ENCODE results near the gene PPIE. TPM values are rescaled to one million over a fixed set of nuclear protein-coding genes. Genes with fewer than 3 reads are reported as not detected.
"Not testable (repeated sequence)": the region's sequence is repeated elsewhere in the genome, so short reads cannot be mapped to it uniquely, and the experiment has no call there.

Gene PPIE
- total and polyA plus RNA-seq, 2 of the 4 experiments (the other 2 are of a cell fraction), result 40.9 to 68.1 TPM

DNA sequence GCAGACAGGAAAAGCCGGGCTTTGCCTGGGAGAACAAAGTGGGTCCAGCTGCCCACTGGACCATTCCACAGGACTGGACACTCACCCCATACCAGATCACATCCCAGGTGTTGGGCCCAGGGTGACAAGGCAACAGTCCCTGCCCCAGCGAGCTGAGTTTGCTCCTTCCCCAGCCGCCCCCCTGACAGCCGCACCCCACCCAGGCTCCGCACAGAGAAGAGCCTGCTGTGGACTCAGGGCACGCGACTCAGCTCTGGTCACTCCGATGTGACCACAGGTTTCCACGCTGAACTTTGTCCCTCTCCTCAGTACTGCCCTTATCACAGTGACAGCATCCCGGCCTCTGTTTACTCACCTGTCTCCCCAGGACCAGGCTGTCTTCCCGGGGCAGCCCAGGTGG lies 48.8 kb downstream of the PPIE start:
- TF ChIP-seq FOS (IDR thresholded peaks at IDR 0.05; ENCODE audit: low read depth, low read length), result no peak
- no peak for TF ChIP-seq RFX5 (IDR thresholded peaks at IDR 0.05; ENCODE audit: low read depth, low read length)
- TF ChIP-seq MAFK (IDR thresholded peaks at IDR 0.05; ENCODE audit: low read depth, low read length), result no peak
- TF ChIP-seq, protein P1, sequence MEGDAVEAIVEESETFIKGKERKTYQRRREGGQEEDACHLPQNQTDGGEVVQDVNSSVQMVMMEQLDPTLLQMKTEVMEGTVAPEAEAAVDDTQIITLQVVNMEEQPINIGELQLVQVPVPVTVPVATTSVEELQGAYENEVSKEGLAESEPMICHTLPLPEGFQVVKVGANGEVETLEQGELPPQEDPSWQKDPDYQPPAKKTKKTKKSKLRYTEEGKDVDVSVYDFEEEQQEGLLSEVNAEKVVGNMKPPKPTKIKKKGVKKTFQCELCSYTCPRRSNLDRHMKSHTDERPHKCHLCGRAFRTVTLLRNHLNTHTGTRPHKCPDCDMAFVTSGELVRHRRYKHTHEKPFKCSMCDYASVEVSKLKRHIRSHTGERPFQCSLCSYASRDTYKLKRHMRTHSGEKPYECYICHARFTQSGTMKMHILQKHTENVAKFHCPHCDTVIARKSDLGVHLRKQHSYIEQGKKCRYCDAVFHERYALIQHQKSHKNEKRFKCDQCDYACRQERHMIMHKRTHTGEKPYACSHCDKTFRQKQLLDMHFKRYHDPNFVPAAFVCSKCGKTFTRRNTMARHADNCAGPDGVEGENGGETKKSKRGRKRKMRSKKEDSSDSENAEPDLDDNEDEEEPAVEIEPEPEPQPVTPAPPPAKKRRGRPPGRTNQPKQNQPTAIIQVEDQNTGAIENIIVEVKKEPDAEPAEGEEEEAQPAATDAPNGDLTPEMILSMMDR (conservative IDR thresholded peaks at IDR 0.05; ENCODE audit: low read depth, low read length), result no peak
- TF ChIP-seq MXI1 (IDR thresholded peaks at IDR 0.05; ENCODE audit: borderline replicate concordance, low read depth, low read length), result no peak
- no peak for TF ChIP-seq RAD21 (IDR thresholded peaks at IDR 0.05; ENCODE audit: low read length)
- no peak for TF ChIP-seq RCOR1 (IDR thresholded peaks at IDR 0.05; ENCODE audit: insufficient replicate concordance, low read length)
- no peaks in the 10 kb centered on the region for H4K20me1 ChIP-seq (ENCODE audit: insufficient read depth, low read length)
- no peaks in the 10 kb centered on the region for H3K9me3 ChIP-seq (ENCODE audit: control insufficient read depth, insufficient read depth, low read length)
- no peak overlapping the region for H2BK120ac ChIP-seq (ENCODE audit: low read depth, low read length)
- in situ Hi-C loops (cut with MboI; ENCODE audit: low sequenced_read_pairs) (loop anchor here (5.0 kb wide), 1 partner anchor 295 kb away; the partner anchor contains the start of gene BMP8A), dilution Hi-C loops (cut with HindIII; ENCODE audit: low sequenced_read_pairs, unreplicated experiment) (no loop called here), intact Hi-C loops (cut with micrococcal nuclease) (no loop called here)
- H3K36me3 ChIP-seq (ENCODE audit: control insufficient read depth, insufficient read depth, low read length), result no peaks in the 10 kb centered on the region
- H2AK9ac ChIP-seq (replicated peaks; ENCODE audit: low read depth, low read length, poor library complexity), result no peak overlapping the region
- no peak overlapping the region for H3K4me3 ChIP-seq (ENCODE audit: insufficient read depth, low read depth, low read length)
- H3K9me1 ChIP-seq (ENCODE audit: insufficient read depth, low read length), result no peaks in the 10 kb centered on the region
- no peak overlapping the region for H3K4ac ChIP-seq (ENCODE audit: low read depth, low read length)
- H2BK5ac ChIP-seq (ENCODE audit: low read depth, low read length, poor library complexity, severe bottlenecking), result no peak overlapping the region
- no peak overlapping the region for H3K23ac ChIP-seq (ENCODE audit: low read depth, low read length)
- WGBS, 2 experiments (ENCODE audit: extremely low coverage in 2 of 2, insufficient read length in 1 of 2), result 68% methylated on average over 4 of the region's 11 CpGs; no CpG with 5 or more reads in 1 of the 2 experiments
- H3K14ac ChIP-seq (replicated peaks; ENCODE audit: low read depth, low read length), result no peak overlapping the region
- H3K27me3 ChIP-seq (ENCODE audit: control insufficient read depth, insufficient read depth, low read length), result peaks cover 66% of the 10 kb centered on the region
- H4K91ac ChIP-seq (ENCODE audit: insufficient read depth, low read depth, low read length), result no peak overlapping the region
- no peak overlapping the region for H2BK15ac ChIP-seq (ENCODE audit: low read depth, low read length)
- no TSS peak for BruUV-seq (replicated peaks)
- H4K8ac ChIP-seq (ENCODE audit: low read depth in 2 of 2, low read length in 2 of 2), result no peak overlapping the region
- no peak overlapping the region for H4K5ac ChIP-seq (ENCODE audit: low read depth, low read length)
- no peak overlapping the region for H2AK5ac ChIP-seq (ENCODE audit: low read depth, low read length)
- H3K18ac ChIP-seq (ENCODE audit: low read depth, low read length), result no peak overlapping the region
- H3K4me1 ChIP-seq (ENCODE audit: control insufficient read depth, insufficient read depth, low read length), result peaks cover 1% of the 10 kb centered on the region; the same call in 1 of the 2 replicates
- no peak overlapping the region for H2AFZ ChIP-seq (replicated peaks; ENCODE audit: low read length, poor library complexity)
- H3K79me1 ChIP-seq (ENCODE audit: low read depth in 1 of 2, low read length in 2 of 2), result no peaks in the 10 kb centered on the region
- DNase-seq (no peak), ATAC-seq (ENCODE audit: low read depth) (no peak)
- no peak overlapping the region for H3K27ac ChIP-seq (ENCODE audit: insufficient read depth, low read length)
- no peak overlapping the region for H3K4me2 ChIP-seq (ENCODE audit: low read depth, low read length)
- no peak overlapping the region for H3K9ac ChIP-seq (ENCODE audit: low read depth, low read length)
- no peak overlapping the region for H3K56ac ChIP-seq (ENCODE audit: extremely low read depth, insufficient read depth, low read length)
- H2BK20ac ChIP-seq (ENCODE audit: low read depth, low read length), result no peak overlapping the region
- ChIA-PET CTCF (no interaction called here), POLR2A (ENCODE audit: unreplicated experiment) (no interaction called here)

DNA sequence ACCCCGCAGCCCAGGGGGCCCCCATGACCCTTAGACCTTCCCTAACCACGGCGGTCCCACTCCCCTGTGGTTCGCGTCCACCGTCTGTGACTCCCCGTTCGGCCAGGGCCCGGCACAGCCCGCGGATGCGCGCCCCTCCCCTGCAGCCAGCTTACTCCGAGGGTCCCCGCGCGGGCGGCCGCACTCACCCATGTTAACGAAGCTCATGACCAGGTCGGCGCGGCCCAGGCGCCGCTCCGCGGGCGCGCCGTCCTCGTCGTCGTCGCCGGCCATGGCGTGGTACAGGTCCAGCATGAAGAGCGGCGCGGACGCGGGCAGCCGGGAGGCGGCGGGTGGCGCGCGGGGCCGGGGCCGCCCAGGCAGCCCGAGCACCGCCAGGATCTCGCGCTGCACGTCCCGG lies 49.3 kb downstream of the PPIE start:
- H3K14ac ChIP-seq (replicated peaks; ENCODE audit: low read depth, low read length); intact Hi-C loops (cut with micrococcal nuclease); H3K4me3 ChIP-seq (ENCODE audit: insufficient read depth, low read depth, low read length); H2BK120ac ChIP-seq (ENCODE audit: low read depth, low read length); H2BK5ac ChIP-seq (ENCODE audit: low read depth, low read length, poor library complexity, severe bottlenecking); H3K18ac ChIP-seq (ENCODE audit: low read depth, low read length); CTCF ChIA-PET; H3K79me1 ChIP-seq (ENCODE audit: low read depth in 1 of 2, low read length in 2 of 2); H3K36me3 ChIP-seq (ENCODE audit: control insufficient read depth, insufficient read depth, low read length); H3K4ac ChIP-seq (ENCODE audit: low read depth, low read length); H3K27ac ChIP-seq (ENCODE audit: insufficient read depth, low read length); H2BK15ac ChIP-seq (ENCODE audit: low read depth, low read length); DNase-seq; H4K8ac ChIP-seq (ENCODE audit: low read depth in 2 of 2, low read length in 2 of 2); H2AK9ac ChIP-seq (replicated peaks; ENCODE audit: low read depth, low read length, poor library complexity); H3K9me3 ChIP-seq (ENCODE audit: control insufficient read depth, insufficient read depth, low read length); H3K4me2 ChIP-seq (ENCODE audit: low read depth, low read length); H4K91ac ChIP-seq (ENCODE audit: insufficient read depth, low read depth, low read length); BruUV-seq (replicated peaks); dilution Hi-C loops (cut with HindIII; ENCODE audit: low sequenced_read_pairs, unreplicated experiment); POLR2A ChIA-PET (ENCODE audit: unreplicated experiment); H4K20me1 ChIP-seq (ENCODE audit: insufficient read depth, low read length); H3K56ac ChIP-seq (ENCODE audit: extremely low read depth, insufficient read depth, low read length); H3K23ac ChIP-seq (ENCODE audit: low read depth, low read length); H2AFZ ChIP-seq (replicated peaks; ENCODE audit: low read length, poor library complexity); H2AK5ac ChIP-seq (ENCODE audit: low read depth, low read length); H3K9ac ChIP-seq (ENCODE audit: low read depth, low read length); H4K5ac ChIP-seq (ENCODE audit: low read depth, low read length); H3K4me1 ChIP-seq (ENCODE audit: control insufficient read depth, insufficient read depth, low read length); H3K9me1 ChIP-seq (ENCODE audit: insufficient read depth, low read length); H2BK20ac ChIP-seq (ENCODE audit: low read depth, low read length): not testable (repeated sequence)
- peaks cover 64% of the 10 kb centered on the region for H3K27me3 ChIP-seq (ENCODE audit: control insufficient read depth, insufficient read depth, low read length)
- WGBS, 2 experiments (ENCODE audit: extremely low coverage in 2 of 2, insufficient read length in 1 of 2), result 6% methylated on average over 10 of the region's 55 CpGs; no CpG with 5 or more reads in 1 of the 2 experiments
- ATAC-seq (ENCODE audit: low read depth), result 0 out of 2 replicates have a peak, but pooled peaks have one; percentile 13
- in situ Hi-C loops (cut with MboI; ENCODE audit: low sequenced_read_pairs), result loop anchor here (5.0 kb wide), 1 partner anchor 296 kb away; the partner anchor contains the start of gene BMP8A

Measured in IMR-90 (cell line).